H9 (cell line): Measurements from ENCODE around the gene SAMD14. TPM values are rescaled to one million over a fixed set of nuclear protein-coding genes. Genes with fewer than 3 reads are reported as not detected.

Experiments
- DNase-seq: peaks from one replicate; pipeline ENCODE4 v3.0.0-alpha.2; 2017
- H2AFZ ChIP-seq: one replicate; pipeline ENCODE4 v1.6.1; 2013; ENCODE audit warnings: mild to moderate bottlenecking, low read length, control low read depth, moderate library complexity
- H2AK5ac ChIP-seq: 2 replicates; pipeline ENCODE4 v1.6.1; 2013; ENCODE audit warnings: low read length, control low read depth, mixed read lengths; ENCODE audit not compliant: insufficient read length
- H2BK120ac ChIP-seq: one replicate; pipeline ENCODE4 v1.6.1; 2013; ENCODE audit warnings: low read depth, mild to moderate bottlenecking, low read length, control low read depth, inconsistent platforms; ENCODE audit not compliant: poor library complexity, severe bottlenecking
- H2BK12ac ChIP-seq: 2 replicates; pipeline ENCODE4 v1.6.1; 2013; ENCODE audit warnings: low read length, control low read depth, mixed read lengths, low read depth; ENCODE audit not compliant: insufficient read length
- H2BK15ac ChIP-seq: 2 replicates; pipeline ENCODE4 v1.6.1; 2013; ENCODE audit warnings: low read depth, low read length, control low read depth
- H2BK20ac ChIP-seq: one replicate; pipeline ENCODE4 v1.6.1; 2013; ENCODE audit warnings: low read depth, mild to moderate bottlenecking, low read length, control low read depth, inconsistent platforms; ENCODE audit not compliant: poor library complexity, severe bottlenecking
- H2BK5ac ChIP-seq: 2 replicates; pipeline ENCODE4 v1.6.1; 2013; ENCODE audit warnings: low read length, control low read depth, mixed read lengths; ENCODE audit not compliant: insufficient read length
- H3K14ac ChIP-seq: 2 replicates; pipeline ENCODE4 v1.6.1; 2013; ENCODE audit warnings: low read length, control low read depth; ENCODE audit not compliant: insufficient read depth
- H3K18ac ChIP-seq: 2 replicates; pipeline ENCODE4 v1.6.1; 2013; ENCODE audit warnings: low read depth, mild to moderate bottlenecking, mixed read lengths, low read length, control low read depth; ENCODE audit not compliant: insufficient read length
- H3K23ac ChIP-seq: 2 replicates; pipeline ENCODE4 v1.6.1; 2013; ENCODE audit warnings: low read length, control low read depth, mixed read lengths, low read depth; ENCODE audit not compliant: insufficient read length
- H3K23me2 ChIP-seq: 2 replicates; pipeline ENCODE4 v1.6.1; 2013; ENCODE audit warnings: low read depth, mild to moderate bottlenecking, mixed read lengths, low read length, control low read depth; ENCODE audit not compliant: insufficient read length, poor library complexity, severe bottlenecking
- H3K27ac ChIP-seq: 2 replicates; pipeline ENCODE4 v1.5.1; 2013; ENCODE audit warnings: low read length, control low read depth, mixed read lengths, low read depth; ENCODE audit not compliant: insufficient read length
- H3K27me3 ChIP-seq: 2 replicates; pipeline ENCODE4 v1.6.1; 2013; ENCODE audit warnings: low read length, control low read depth, inconsistent platforms; ENCODE audit not compliant: insufficient read depth
- H3K4ac ChIP-seq: 2 replicates; pipeline ENCODE4 v1.6.1; 2013; ENCODE audit warnings: low read depth, mild to moderate bottlenecking, control low read depth, inconsistent platforms, low read length, moderate library complexity
- H3K4me1 ChIP-seq: 2 replicates; pipeline ENCODE4 v1.6.1; 2013; ENCODE audit warnings: low read length, control low read depth, inconsistent platforms; ENCODE audit not compliant: insufficient read depth
- H3K4me2 ChIP-seq: 2 replicates; pipeline ENCODE4 v1.6.1; 2013; ENCODE audit warnings: low read length, control low read depth, mixed read lengths; ENCODE audit not compliant: insufficient read length, insufficient read depth
- H3K56ac ChIP-seq: 2 replicates; pipeline ENCODE4 v1.6.1; 2013; ENCODE audit warnings: low read depth, mild to moderate bottlenecking, mixed read lengths, low read length, control low read depth; ENCODE audit not compliant: insufficient read length
- H3K79me1 ChIP-seq: 2 replicates; pipeline ENCODE4 v1.6.1; 2013; ENCODE audit warnings: low read depth, mild to moderate bottlenecking, moderate library complexity, low read length, control low read depth, inconsistent platforms; ENCODE audit not compliant: insufficient read depth, poor library complexity, severe bottlenecking
- H3K79me2 ChIP-seq: 2 replicates; pipeline ENCODE4 v1.6.1; 2013; ENCODE audit warnings: low read length, control low read depth, inconsistent platforms; ENCODE audit not compliant: insufficient read depth
- H3K9ac ChIP-seq: 2 replicates; pipeline ENCODE4 v1.6.1; 2013; ENCODE audit warnings: low read length, control low read depth, mixed read lengths; ENCODE audit not compliant: insufficient read length; ENCODE audit errors: extremely low read depth
- H3K9me3 ChIP-seq: one replicate; pipeline ENCODE4 v1.6.1; 2013; ENCODE audit warnings: low read depth, low read length, inconsistent platforms; ENCODE audit not compliant: control insufficient read depth
- H3T11ph ChIP-seq: one replicate; pipeline ENCODE4 v1.6.1; 2013; ENCODE audit warnings: mild to moderate bottlenecking, low read length, control low read depth, inconsistent platforms
- H4K20me1 ChIP-seq: one replicate; pipeline ENCODE4 v1.6.1; 2013; ENCODE audit not compliant: control insufficient read depth, insufficient read length, insufficient read depth
- H4K5ac ChIP-seq: 2 replicates; pipeline ENCODE4 v1.6.1; 2013; ENCODE audit warnings: low read depth, mild to moderate bottlenecking, mixed read lengths, low read length, control low read depth; ENCODE audit not compliant: insufficient read length
- H4K8ac ChIP-seq: replicated peaks from 2 replicates; pipeline ENCODE4 v1.6.1; 2013; ENCODE audit warnings: low read length, control low read depth, mixed read lengths, low read depth; ENCODE audit not compliant: insufficient read length
- H4K91ac ChIP-seq: 2 replicates; pipeline ENCODE4 v1.6.1; 2013; ENCODE audit warnings: low read depth, mild to moderate bottlenecking, moderate library complexity, mixed read lengths, low read length, control low read depth; ENCODE audit not compliant: insufficient read length
- H3K27ac Mint-ChIP-seq, 3 experiments: 2 replicates in 2 of 3; 3 replicates in 1 of 3; pipeline ENCODE4 v1.8.0; 2020 to 2021; ENCODE audit warnings: mixed read lengths in 3 of 3, mild to moderate bottlenecking in 1 of 3, moderate library complexity in 1 of 3
- H3K27me3 Mint-ChIP-seq: 2 replicates; pipeline ENCODE4 v1.8.0; 2021; ENCODE audit warnings: low read depth, mild to moderate bottlenecking, moderate library complexity, mixed read lengths
- H3K36me3 Mint-ChIP-seq, 3 experiments: 2 replicates in 2 of 3; 3 replicates in 1 of 3; pipeline ENCODE4 v1.8.0; 2020 to 2021; ENCODE audit warnings: low read depth in 3 of 3, mixed read lengths in 3 of 3; ENCODE audit not compliant: insufficient read depth in 1 of 3
- H3K4me1 Mint-ChIP-seq, 2 experiments: 2 replicates each; pipeline ENCODE4 v1.8.0; 2020; ENCODE audit warnings: mixed read lengths in 2 of 2
- H3K4me3 Mint-ChIP-seq, 2 experiments: 2 replicates in 1 of 2; 3 replicates in 1 of 2; pipeline ENCODE4 v1.8.0; 2020 to 2021; ENCODE audit warnings: mild to moderate bottlenecking in 2 of 2, mixed read lengths in 2 of 2, moderate library complexity in 1 of 2
- H3K9me3 Mint-ChIP-seq, 2 experiments: 2 replicates in 1 of 2; 3 replicates in 1 of 2; pipeline ENCODE4 v1.8.0; 2020; ENCODE audit warnings: mild to moderate bottlenecking in 2 of 2, mixed read lengths in 2 of 2, moderate library complexity in 1 of 2
- WGBS: extraction: QIAGEN DNeasy Blood & Tissue Kit; methylation state at CpG from one replicate; pipeline ENCODE4 v1.1.7; 2013; ENCODE audit warnings: missing lambda C conversion rate, low lambda C conversion rate, mixed read lengths; ENCODE audit not compliant: insufficient read length; ENCODE audit errors: extremely low coverage; 5-methylcytosine and 5-hydroxymethylcytosine counted together
- total RNA-seq: library from RNA; stranded (reverse); gene quantifications from 2 replicates; pipeline ENCODE4 v1.2.1, GENCODE V29; 2021
- TF ChIP-seq, protein P1 (sequence below): fragments of 200-600 bp; sonication (generic); conservative IDR thresholded peaks from 3 replicates; pipeline ENCODE4 v1.8.0; 2021; ENCODE audit warnings: antibody characterized with exemption, mild to moderate bottlenecking

Gene SAMD14
- total RNA-seq, 1 experiment from 2014 or later, result 5.9 TPM

DNA sequence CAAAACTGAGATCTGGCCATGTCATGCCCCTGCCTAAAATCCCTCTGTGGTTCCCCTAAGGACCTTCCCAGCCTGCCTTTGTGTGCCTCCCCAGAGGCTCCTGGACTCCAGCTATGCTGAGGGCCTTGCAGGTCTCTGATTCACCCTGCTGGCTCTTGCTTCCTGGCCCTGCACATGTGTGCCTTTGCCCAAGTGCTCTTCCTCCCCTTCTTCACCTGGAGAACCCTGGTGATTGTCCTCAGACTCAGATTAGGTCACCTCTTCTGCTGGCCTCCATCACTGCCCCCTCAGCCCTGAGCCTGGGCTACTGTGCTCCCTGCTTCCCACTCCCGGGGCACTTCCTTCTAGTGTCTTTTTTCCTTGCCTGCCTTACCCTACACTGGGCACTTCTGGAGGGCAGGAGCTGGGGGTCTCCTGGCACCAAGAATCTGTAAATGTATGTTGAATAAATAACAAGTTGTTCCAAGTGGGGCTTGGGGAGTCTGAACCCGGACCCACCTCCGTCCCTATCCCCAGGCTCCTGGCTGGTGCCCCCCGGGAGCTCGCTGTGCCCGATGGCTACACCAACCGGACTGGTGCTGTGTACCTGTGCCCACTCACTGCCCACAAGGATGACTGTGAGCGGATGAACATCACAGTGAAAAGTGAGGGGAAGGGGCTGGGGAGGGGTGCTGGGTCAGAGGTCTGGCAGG lies 66.3 kb downstream of the SAMD14 start:
- peaks cover 14 to 16% of the 10 kb centered on the region in 2 experiments; a peak in 3 of 4 replicates for H3K4me1 Mint-ChIP-seq
- no peaks in the 10 kb centered on the region for H3K9me3 ChIP-seq
- H3K23ac ChIP-seq, result no peak overlapping the region
- no peak overlapping the region for H3K56ac ChIP-seq
- no CpG with 5 or more reads among the region's 8 CpGs for WGBS
- H3K9ac ChIP-seq, result no peak overlapping the region
- H4K91ac ChIP-seq, result no peak overlapping the region
- no peak overlapping the region for H3K4me3 Mint-ChIP-seq
- TF ChIP-seq, protein P1, sequence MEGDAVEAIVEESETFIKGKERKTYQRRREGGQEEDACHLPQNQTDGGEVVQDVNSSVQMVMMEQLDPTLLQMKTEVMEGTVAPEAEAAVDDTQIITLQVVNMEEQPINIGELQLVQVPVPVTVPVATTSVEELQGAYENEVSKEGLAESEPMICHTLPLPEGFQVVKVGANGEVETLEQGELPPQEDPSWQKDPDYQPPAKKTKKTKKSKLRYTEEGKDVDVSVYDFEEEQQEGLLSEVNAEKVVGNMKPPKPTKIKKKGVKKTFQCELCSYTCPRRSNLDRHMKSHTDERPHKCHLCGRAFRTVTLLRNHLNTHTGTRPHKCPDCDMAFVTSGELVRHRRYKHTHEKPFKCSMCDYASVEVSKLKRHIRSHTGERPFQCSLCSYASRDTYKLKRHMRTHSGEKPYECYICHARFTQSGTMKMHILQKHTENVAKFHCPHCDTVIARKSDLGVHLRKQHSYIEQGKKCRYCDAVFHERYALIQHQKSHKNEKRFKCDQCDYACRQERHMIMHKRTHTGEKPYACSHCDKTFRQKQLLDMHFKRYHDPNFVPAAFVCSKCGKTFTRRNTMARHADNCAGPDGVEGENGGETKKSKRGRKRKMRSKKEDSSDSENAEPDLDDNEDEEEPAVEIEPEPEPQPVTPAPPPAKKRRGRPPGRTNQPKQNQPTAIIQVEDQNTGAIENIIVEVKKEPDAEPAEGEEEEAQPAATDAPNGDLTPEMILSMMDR, result no peak
- no peak overlapping the region for H2BK20ac ChIP-seq
- no peak overlapping the region for H2BK5ac ChIP-seq
- no peak overlapping the region for H2BK12ac ChIP-seq
- no peaks in the 10 kb centered on the region for H3K27me3 ChIP-seq
- H3K23me2 ChIP-seq, result no peaks in the 10 kb centered on the region
- H2AFZ ChIP-seq, result no peak overlapping the region
- H3K27me3 Mint-ChIP-seq, result peaks cover 1% of the 10 kb centered on the region; the same call in 1 of the 2 replicates
- no peak overlapping the region for H3K4ac ChIP-seq
- no peak overlapping the region for H2AK5ac ChIP-seq
- no peaks in the 10 kb centered on the region for H4K20me1 ChIP-seq
- H3K14ac ChIP-seq, result no peak overlapping the region
- H3K27ac ChIP-seq, result no peak overlapping the region
- H3K4me1 ChIP-seq, result no peaks in the 10 kb centered on the region
- H4K5ac ChIP-seq, result no peak overlapping the region
- H3K18ac ChIP-seq, result no peak overlapping the region
- H3T11ph ChIP-seq, result no peak overlapping the region
- H2BK120ac ChIP-seq, result no peak overlapping the region
- no peaks in the 10 kb centered on the region; the same call in 1 of the 2 replicates for H3K79me2 ChIP-seq
- DNase-seq, result no peak
- H4K8ac ChIP-seq, result no peak overlapping the region
- H3K4me2 ChIP-seq, result no peak overlapping the region
- peak overlapping the region in 1 of 3 experiments; percentile 5; a peak in 2 of 7 replicates for H3K27ac Mint-ChIP-seq
- peaks cover 0 to 5% (median 0%) of the 10 kb centered on the region in 3 experiments; a peak in 1 of 7 replicates for H3K36me3 Mint-ChIP-seq
- no peaks in the 10 kb centered on the region for H3K79me1 ChIP-seq
- H2BK15ac ChIP-seq, result no peak overlapping the region; the same call in 1 of the 2 replicates
- H3K9me3 Mint-ChIP-seq, result no peaks in the 10 kb centered on the region
